ENCODE data around the gene NR5A1. TPM values are rescaled to one million over a fixed set of nuclear protein-coding genes. Genes with fewer than 3 reads are reported as not detected.

Gene NR5A1
- total and polyA plus RNA-seq, 2 experiments from 2014 or later: 0.21 TPM; not detected in 1

DNA sequence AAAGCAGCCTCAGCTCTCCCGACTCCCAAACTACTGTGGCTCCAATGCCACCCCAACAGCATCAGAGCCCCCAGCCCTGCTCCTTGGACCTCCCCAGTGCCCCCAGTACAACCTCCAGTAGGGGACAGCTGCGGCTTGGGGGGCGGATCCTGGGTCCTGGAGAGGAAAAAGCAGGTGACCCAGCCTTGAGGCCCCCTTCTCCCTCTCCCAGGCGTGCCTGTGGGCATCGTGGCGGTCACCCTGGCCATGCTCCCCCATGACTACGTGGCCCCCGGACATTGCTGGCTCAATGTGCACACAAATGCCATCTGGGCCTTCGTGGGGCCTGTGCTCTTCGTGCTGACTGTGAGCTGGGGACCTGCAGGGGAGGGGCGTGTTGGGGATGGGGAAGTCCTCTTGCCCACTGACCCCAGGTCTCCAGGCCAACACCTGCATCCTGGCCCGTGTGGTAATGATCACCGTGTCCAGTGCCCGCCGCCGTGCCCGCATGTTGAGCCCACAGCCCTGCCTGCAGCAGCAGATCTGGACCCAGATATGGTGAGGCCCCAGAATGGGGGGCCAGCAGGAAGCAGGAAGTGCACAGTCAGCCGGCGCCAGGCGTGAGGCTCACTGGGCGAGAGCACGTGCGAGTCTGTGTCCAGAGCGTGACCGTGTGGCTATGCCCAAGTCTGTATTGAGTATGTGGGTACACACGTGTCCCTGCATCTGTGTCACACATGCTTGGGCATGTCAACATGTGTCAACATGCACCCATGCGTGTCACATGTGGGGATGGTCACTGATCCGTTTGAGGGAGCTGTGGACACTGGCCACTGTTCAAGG is 38.0 kb downstream of the NR5A1 start:
- no peak overlapping the region for H2AFZ ChIP-seq
- H3K27ac Mint-ChIP-seq: no peak overlapping the region
- H3K27ac ChIP-seq (ENCODE audit: low read depth): no peak overlapping the region
- no peaks in the 10 kb centered on the region for H3K4me1 ChIP-seq (ENCODE audit: insufficient read depth)
- H3K79me2 ChIP-seq (replicated peaks; ENCODE audit: insufficient read depth): no peaks in the 10 kb centered on the region
- H3K4me1 Mint-ChIP-seq: no peaks in the 10 kb centered on the region; the same call in 2 of the 3 replicates
- no peaks in the 10 kb centered on the region for H3K27me3 ChIP-seq (ENCODE audit: insufficient read depth)
- no peaks in the 10 kb centered on the region for H3K9me2 ChIP-seq (ENCODE audit: insufficient read depth)
- TF ChIP-seq, protein P1, sequence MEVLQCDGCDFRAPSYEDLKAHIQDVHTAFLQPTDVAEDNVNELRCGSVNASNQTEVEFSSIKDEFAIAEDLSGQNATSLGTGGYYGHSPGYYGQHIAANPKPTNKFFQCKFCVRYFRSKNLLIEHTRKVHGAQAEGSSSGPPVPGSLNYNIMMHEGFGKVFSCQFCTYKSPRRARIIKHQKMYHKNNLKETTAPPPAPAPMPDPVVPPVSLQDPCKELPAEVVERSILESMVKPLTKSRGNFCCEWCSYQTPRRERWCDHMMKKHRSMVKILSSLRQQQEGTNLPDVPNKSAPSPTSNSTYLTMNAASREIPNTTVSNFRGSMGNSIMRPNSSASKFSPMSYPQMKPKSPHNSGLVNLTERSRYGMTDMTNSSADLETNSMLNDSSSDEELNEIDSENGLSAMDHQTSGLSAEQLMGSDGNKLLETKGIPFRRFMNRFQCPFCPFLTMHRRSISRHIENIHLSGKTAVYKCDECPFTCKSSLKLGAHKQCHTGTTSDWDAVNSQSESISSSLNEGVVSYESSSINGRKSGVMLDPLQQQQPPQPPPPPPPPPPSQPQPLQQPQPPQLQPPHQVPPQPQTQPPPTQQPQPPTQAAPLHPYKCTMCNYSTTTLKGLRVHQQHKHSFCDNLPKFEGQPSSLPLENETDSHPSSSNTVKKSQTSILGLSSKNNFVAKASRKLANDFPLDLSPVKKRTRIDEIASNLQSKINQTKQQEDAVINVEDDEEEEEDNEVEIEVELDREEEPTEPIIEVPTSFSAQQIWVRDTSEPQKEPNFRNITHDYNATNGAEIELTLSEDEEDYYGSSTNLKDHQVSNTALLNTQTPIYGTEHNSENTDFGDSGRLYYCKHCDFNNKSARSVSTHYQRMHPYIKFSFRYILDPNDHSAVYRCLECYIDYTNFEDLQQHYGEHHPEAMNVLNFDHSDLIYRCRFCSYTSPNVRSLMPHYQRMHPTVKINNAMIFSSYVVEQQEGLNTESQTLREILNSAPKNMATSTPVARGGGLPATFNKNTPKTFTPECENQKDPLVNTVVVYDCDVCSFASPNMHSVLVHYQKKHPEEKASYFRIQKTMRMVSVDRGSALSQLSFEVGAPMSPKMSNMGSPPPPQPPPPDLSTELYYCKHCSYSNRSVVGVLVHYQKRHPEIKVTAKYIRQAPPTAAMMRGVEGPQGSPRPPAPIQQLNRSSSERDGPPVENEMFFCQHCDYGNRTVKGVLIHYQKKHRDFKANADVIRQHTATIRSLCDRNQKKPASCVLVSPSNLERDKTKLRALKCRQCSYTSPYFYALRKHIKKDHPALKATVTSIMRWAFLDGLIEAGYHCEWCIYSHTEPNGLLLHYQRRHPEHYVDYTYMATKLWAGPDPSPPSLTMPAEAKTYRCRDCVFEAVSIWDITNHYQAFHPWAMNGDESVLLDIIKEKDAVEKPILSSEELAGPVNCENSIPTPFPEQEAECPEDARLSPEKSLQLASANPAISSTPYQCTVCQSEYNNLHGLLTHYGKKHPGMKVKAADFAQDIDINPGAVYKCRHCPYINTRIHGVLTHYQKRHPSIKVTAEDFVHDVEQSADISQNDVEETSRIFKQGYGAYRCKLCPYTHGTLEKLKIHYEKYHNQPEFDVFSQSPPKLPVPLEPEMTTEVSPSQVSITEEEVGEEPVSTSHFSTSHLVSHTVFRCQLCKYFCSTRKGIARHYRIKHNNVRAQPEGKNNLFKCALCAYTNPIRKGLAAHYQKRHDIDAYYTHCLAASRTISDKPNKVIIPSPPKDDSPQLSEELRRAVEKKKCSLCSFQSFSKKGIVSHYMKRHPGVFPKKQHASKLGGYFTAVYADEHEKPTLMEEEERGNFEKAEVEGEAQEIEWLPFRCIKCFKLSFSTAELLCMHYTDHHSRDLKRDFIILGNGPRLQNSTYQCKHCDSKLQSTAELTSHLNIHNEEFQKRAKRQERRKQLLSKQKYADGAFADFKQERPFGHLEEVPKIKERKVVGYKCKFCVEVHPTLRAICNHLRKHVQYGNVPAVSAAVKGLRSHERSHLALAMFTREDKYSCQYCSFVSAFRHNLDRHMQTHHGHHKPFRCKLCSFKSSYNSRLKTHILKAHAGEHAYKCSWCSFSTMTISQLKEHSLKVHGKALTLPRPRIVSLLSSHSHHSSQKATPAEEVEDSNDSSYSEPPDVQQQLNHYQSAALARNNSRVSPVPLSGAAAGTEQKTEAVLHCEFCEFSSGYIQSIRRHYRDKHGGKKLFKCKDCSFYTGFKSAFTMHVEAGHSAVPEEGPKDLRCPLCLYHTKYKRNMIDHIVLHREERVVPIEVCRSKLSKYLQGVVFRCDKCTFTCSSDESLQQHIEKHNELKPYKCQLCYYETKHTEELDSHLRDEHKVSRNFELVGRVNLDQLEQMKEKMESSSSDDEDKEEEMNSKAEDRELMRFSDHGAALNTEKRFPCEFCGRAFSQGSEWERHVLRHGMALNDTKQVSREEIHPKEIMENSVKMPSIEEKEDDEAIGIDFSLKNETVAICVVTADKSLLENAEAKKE (CRISPR knock-in tag; IDR thresholded peaks at IDR 0.05): no peak
- no peaks in the 10 kb centered on the region for H4K20me1 ChIP-seq (replicated peaks; ENCODE audit: insufficient read depth)
- H3F3A ChIP-seq (replicated peaks; ENCODE audit: low read depth): no peaks in the 10 kb centered on the region
- no peak for ATAC-seq
- no peak overlapping the region for H3K4me3 ChIP-seq
- H3K27me3 Mint-ChIP-seq (ENCODE audit: insufficient read depth, low read depth, poor library complexity): peaks cover 10% of the 10 kb centered on the region
- no peaks in the 10 kb centered on the region for H3K9me3 Mint-ChIP-seq
- H3K36me3 Mint-ChIP-seq (ENCODE audit: low read depth): no peaks in the 10 kb centered on the region
- no peak overlapping the region for H3K4me3 Mint-ChIP-seq
- H3K36me3 ChIP-seq (ENCODE audit: insufficient read depth): no peaks in the 10 kb centered on the region
- no peak for DNase-seq (ENCODE audit: low spot score)
- H3K4me2 ChIP-seq: no peak overlapping the region

DNA sequence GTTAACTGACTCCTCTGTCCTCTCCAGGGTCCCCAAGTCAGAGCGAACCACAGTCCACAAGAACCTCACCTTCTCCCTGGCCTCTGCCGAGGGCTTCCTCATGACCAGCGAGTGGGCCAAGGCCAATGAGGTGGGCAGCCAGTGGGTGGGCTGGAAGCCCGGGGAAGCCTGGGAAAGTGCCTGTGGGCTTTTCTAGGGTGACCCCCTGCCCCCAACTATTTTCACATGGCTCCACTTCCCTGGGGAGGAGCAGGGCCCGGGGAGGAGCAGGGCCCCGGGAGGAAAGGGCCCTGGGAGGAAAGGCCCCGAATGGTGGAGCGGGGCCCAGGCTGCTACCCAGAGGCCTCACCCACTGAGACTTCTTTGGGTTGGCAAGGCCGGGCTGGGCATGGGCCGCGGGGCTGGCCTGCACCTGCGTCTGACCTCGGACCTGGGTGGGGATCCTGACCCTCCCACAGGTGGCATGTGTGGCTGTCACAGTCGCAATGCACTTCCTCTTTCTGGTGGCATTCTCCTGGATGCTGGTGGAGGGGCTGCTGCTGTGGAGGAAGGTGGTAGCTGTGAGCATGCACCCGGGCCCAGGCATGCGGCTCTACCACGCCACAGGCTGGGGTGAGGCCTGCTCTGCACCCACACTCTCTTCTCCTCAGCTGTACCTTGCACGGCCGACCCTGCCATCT is 39.0 kb downstream of the NR5A1 start:
- no peak for DNase-seq (ENCODE audit: low spot score)
- no peak overlapping the region for H3K27ac Mint-ChIP-seq
- TF ChIP-seq CREB1 (CRISPR knock-in tag; IDR thresholded peaks at IDR 0.05; ENCODE audit: low read depth) (no peak), EZH2 (IDR thresholded peaks at IDR 0.05; ENCODE audit: low read depth, unreplicated experiment) (no peak), ZNF114 (CRISPR knock-in tag; IDR thresholded peaks at IDR 0.05) (no peak), NANOG (IDR thresholded peaks at IDR 0.05; ENCODE audit: borderline replicate concordance) (no peak), STAT1 (IDR thresholded peaks at IDR 0.05; ENCODE audit: unreplicated experiment) (no peak), ZNF331 (CRISPR knock-in tag; IDR thresholded peaks at IDR 0.05; ENCODE audit: low read depth) (no peak)
- TF ChIP-seq, protein P2, sequence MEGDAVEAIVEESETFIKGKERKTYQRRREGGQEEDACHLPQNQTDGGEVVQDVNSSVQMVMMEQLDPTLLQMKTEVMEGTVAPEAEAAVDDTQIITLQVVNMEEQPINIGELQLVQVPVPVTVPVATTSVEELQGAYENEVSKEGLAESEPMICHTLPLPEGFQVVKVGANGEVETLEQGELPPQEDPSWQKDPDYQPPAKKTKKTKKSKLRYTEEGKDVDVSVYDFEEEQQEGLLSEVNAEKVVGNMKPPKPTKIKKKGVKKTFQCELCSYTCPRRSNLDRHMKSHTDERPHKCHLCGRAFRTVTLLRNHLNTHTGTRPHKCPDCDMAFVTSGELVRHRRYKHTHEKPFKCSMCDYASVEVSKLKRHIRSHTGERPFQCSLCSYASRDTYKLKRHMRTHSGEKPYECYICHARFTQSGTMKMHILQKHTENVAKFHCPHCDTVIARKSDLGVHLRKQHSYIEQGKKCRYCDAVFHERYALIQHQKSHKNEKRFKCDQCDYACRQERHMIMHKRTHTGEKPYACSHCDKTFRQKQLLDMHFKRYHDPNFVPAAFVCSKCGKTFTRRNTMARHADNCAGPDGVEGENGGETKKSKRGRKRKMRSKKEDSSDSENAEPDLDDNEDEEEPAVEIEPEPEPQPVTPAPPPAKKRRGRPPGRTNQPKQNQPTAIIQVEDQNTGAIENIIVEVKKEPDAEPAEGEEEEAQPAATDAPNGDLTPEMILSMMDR (conservative IDR thresholded peaks at IDR 0.05; ENCODE audit: low read depth in 2 of 2): no peak
- TF ChIP-seq, protein P3, sequence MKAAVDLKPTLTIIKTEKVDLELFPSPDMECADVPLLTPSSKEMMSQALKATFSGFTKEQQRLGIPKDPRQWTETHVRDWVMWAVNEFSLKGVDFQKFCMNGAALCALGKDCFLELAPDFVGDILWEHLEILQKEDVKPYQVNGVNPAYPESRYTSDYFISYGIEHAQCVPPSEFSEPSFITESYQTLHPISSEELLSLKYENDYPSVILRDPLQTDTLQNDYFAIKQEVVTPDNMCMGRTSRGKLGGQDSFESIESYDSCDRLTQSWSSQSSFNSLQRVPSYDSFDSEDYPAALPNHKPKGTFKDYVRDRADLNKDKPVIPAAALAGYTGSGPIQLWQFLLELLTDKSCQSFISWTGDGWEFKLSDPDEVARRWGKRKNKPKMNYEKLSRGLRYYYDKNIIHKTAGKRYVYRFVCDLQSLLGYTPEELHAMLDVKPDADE (IDR thresholded peaks at IDR 0.05): no peak

More for the DNA sequence above, 39.0 kb downstream of the NR5A1 start:
- Mint-ChIP-seq H3K27me3 (ENCODE audit: insufficient read depth, low read depth, poor library complexity) (peaks cover 7% of the 10 kb centered on the region), H3K9me3 (no peaks in the 10 kb centered on the region), H3K4me1 (no peaks in the 10 kb centered on the region; the same call in 2 of the 3 replicates), H3K4me3 (no peak overlapping the region), H3K36me3 (ENCODE audit: low read depth) (no peaks in the 10 kb centered on the region)
- H3K4me3 ChIP-seq: no peak overlapping the region
- H3K27me3 ChIP-seq (ENCODE audit: insufficient read depth): no peaks in the 10 kb centered on the region
- H3K27ac ChIP-seq (ENCODE audit: low read depth): no peak overlapping the region
- no peaks in the 10 kb centered on the region for H3K79me2 ChIP-seq (replicated peaks; ENCODE audit: insufficient read depth)
- no peaks in the 10 kb centered on the region for H3K9me2 ChIP-seq (ENCODE audit: insufficient read depth)
- H4K20me1 ChIP-seq (replicated peaks; ENCODE audit: insufficient read depth): no peaks in the 10 kb centered on the region
- H3K4me1 ChIP-seq (ENCODE audit: insufficient read depth): no peaks in the 10 kb centered on the region
- no peaks in the 10 kb centered on the region for H3F3A ChIP-seq (replicated peaks; ENCODE audit: low read depth)
- H2AFZ ChIP-seq: no peak overlapping the region
- H3K36me3 ChIP-seq (ENCODE audit: insufficient read depth): no peaks in the 10 kb centered on the region
- ATAC-seq: no peak
- no peak overlapping the region for H3K4me2 ChIP-seq

Data from GM23338 (cell line).